Liver (tissue), 9 donors: Measurements from ENCODE around the gene TMEM63A. TPM values are rescaled to one million over a fixed set of nuclear protein-coding genes. Genes with fewer than 3 reads are reported as not detected.
A peak's percentile ranks its signal among the peaks of the same experiment; 100 is the strongest.

Source experiments
- DNase-seq: peaks from one replicate; pipeline ENCODE4 v3.0.0-alpha.2; 2017; ENCODE audit warnings: low spot score
- H3K27ac ChIP-seq, 2 donors: one replicate each; pipeline ENCODE4 v1.7.0; 2013; ENCODE audit warnings: inconsistent platforms in 2 of 2, low read length in 2 of 2, control low read depth in 1 of 2, low read depth in 1 of 2, mild to moderate bottlenecking in 1 of 2
- H3K27me3 ChIP-seq, 4 donors: one replicate each; pipeline versions ENCODE4 v1.6.1 to v1.7.0; 2013; ENCODE audit warnings: low read length in 3 of 4, inconsistent platforms in 1 of 4, mild to moderate bottlenecking in 1 of 4, moderate library complexity in 1 of 4; ENCODE audit not compliant: control insufficient read depth in 4 of 4, insufficient read depth in 4 of 4
- H3K36me3 ChIP-seq, 4 donors: one replicate each; pipeline versions ENCODE4 v1.6.1 to v1.7.0; 2013; ENCODE audit warnings: low read length in 3 of 4, mild to moderate bottlenecking in 3 of 4, low read depth in 1 of 4, moderate library complexity in 1 of 4; ENCODE audit not compliant: control insufficient read depth in 4 of 4, insufficient read depth in 3 of 4
- H3K4me1 ChIP-seq, 4 donors: one replicate each; pipeline versions ENCODE4 v1.6.1 to v1.7.0; 2013; ENCODE audit warnings: low read length in 3 of 4, mild to moderate bottlenecking in 3 of 4, moderate library complexity in 1 of 4; ENCODE audit not compliant: control insufficient read depth in 4 of 4, insufficient read depth in 4 of 4
- H3K4me3 ChIP-seq, 3 donors: one replicate each; pipeline versions ENCODE4 v1.6.1 to v1.7.0; 2013; ENCODE audit warnings: low read length in 3 of 3, control low read depth in 1 of 3, low read depth in 1 of 3, mild to moderate bottlenecking in 1 of 3
- H3K9ac ChIP-seq, 2 donors: one replicate each; pipeline ENCODE4 v1.7.0; 2013; ENCODE audit warnings: low read length in 2 of 2, mild to moderate bottlenecking in 2 of 2, moderate library complexity in 2 of 2, control low read depth in 1 of 2, low read depth in 1 of 2
- H3K9me3 ChIP-seq, 4 donors: one replicate each; pipeline versions ENCODE4 v1.6.1 to v1.7.0; 2013; ENCODE audit warnings: low read length in 3 of 4; ENCODE audit not compliant: control insufficient read depth in 4 of 4
- ATF3 ChIP-seq: IDR thresholded peaks from 2 replicates; pipeline ENCODE4 v1.6.1; 2016; ENCODE audit warnings: antibody characterized with exemption
- CTCF ChIP-seq: fragments of 150-350 bp; IDR thresholded peaks from 2 replicates; pipeline ENCODE4 v1.5.1; 2017; ENCODE audit warnings: improper control_type of control experiment, low read depth, low read length; ENCODE audit not compliant: missing input control
- EGR1 ChIP-seq, 2 donors: IDR thresholded peaks; 2 replicates each; pipeline ENCODE4 v1.6.1; 2016 to 2018; ENCODE audit warnings: antibody characterized with exemption in 2 of 2, low read depth in 2 of 2
- FOXA1 ChIP-seq: IDR thresholded peaks from 2 replicates; pipeline ENCODE4 v1.6.1; 2016; ENCODE audit warnings: antibody characterized with exemption
- FOXA2 ChIP-seq: IDR thresholded peaks from 2 replicates; pipeline ENCODE4 v1.6.1; 2016; ENCODE audit warnings: antibody characterized with exemption
- GABPA ChIP-seq, 2 donors: IDR thresholded peaks in 1 of 2; conservative IDR thresholded peaks in 1 of 2; 2 replicates each; pipeline ENCODE4 v1.6.1; 2016; ENCODE audit warnings: antibody characterized with exemption in 2 of 2, mild to moderate bottlenecking in 1 of 2, moderate library complexity in 1 of 2
- HNF4A ChIP-seq, 2 donors: conservative IDR thresholded peaks; 2 replicates each; pipeline ENCODE4 v1.6.1; 2016; ENCODE audit warnings: antibody characterized with exemption in 2 of 2, mild to moderate bottlenecking in 2 of 2
- HNF4G ChIP-seq: IDR thresholded peaks from 2 replicates; pipeline ENCODE4 v1.6.1; 2016; ENCODE audit warnings: antibody characterized with exemption
- JUND ChIP-seq, 2 donors: IDR thresholded peaks; 2 replicates each; pipeline ENCODE4 v1.6.1; 2016; ENCODE audit warnings: antibody characterized with exemption in 2 of 2
- MAX ChIP-seq: IDR thresholded peaks from 2 replicates; pipeline ENCODE4 v1.6.1; 2016; ENCODE audit warnings: antibody characterized with exemption
- NR2F2 ChIP-seq: IDR thresholded peaks from 2 replicates; pipeline ENCODE4 v1.6.1; 2016; ENCODE audit warnings: antibody characterized with exemption
- RAD21 ChIP-seq, 2 donors: IDR thresholded peaks; 2 replicates each; pipeline ENCODE4 v1.6.1; 2016; ENCODE audit warnings: antibody characterized with exemption in 2 of 2, mild to moderate bottlenecking in 2 of 2
- REST ChIP-seq: IDR thresholded peaks from 2 replicates; pipeline ENCODE4 v1.6.1; 2016; ENCODE audit warnings: antibody characterized with exemption, mild to moderate bottlenecking
- RXRA ChIP-seq, 2 donors: IDR thresholded peaks; 2 replicates each; pipeline ENCODE4 v1.6.1; 2017 to 2018; ENCODE audit warnings: antibody characterized with exemption in 2 of 2, mild to moderate bottlenecking in 1 of 2
- SP1 ChIP-seq: IDR thresholded peaks from 2 replicates; pipeline ENCODE4 v1.6.1; 2018; ENCODE audit warnings: antibody characterized with exemption, mild to moderate bottlenecking
- TAF1 ChIP-seq: conservative IDR thresholded peaks from 2 replicates; pipeline ENCODE4 v1.6.1; 2016; ENCODE audit warnings: antibody characterized with exemption, mild to moderate bottlenecking
- YY1 ChIP-seq: IDR thresholded peaks from 2 replicates; pipeline ENCODE4 v1.6.1; 2016; ENCODE audit warnings: antibody characterized with exemption, mild to moderate bottlenecking
- ZBTB33 ChIP-seq: IDR thresholded peaks from 2 replicates; pipeline ENCODE4 v1.6.1; 2016; ENCODE audit warnings: antibody characterized with exemption
- WGBS: extraction: QIAGEN DNeasy Blood & Tissue Kit; methylation state at CpG from one replicate; pipeline ENCODE4 v1.1.7; 2013; 5-methylcytosine and 5-hydroxymethylcytosine counted together
- polyA plus RNA-seq, 2 donors: library from polyadenylated mRNA; stranded (reverse) in 1 of 2; unstranded in 1 of 2; fragments of 200-250 nt in 1 of 2; fragments of >200 nt in 1 of 2; fragmentation: Nextera tagmentation in 1 of 2; extraction: Ambion mirVana in 1 of 2; gene quantifications; one replicate each; pipeline versions ENCODE4 v1.2.1 to v1.2.3, GENCODE V29; 2013 to 2015
- total RNA-seq, 2 donors: library from RNA; depleted of rRNA; stranded (reverse); fragments of >200 nt; gene quantifications; one replicate each; pipeline ENCODE4 v1.2.3, GENCODE V29; 2014
- donor health status: healthy.
- donor health status: healthy.
- donor health status: healthy.
- donor health status: healthy.
- donor health status: healthy.

The TMEM63A gene
- total and polyA plus RNA-seq, 4 donors: 9.6 to 54.0 (median 11.6) TPM

- no peaks in the 10 kb centered on the region for H3K27me3 ChIP-seq
- H3K36me3 ChIP-seq: no peaks in the 10 kb centered on the region
- peaks cover 21 to 46% (median 35%) of the 10 kb centered on the region in 4 donors for H3K4me1 ChIP-seq
- WGBS: 55% methylated on average over 14 of the region's 14 CpGs
- DNase-seq: no peak
- TF ChIP-seq SP1 (peak; percentile 28), HNF4G (no peak), YY1 (peak; percentile 76), TAF1 (no peak), RAD21 (IDR thresholded peaks at IDR 0.05) (no peak), HNF4A (conservative IDR thresholded peaks at IDR 0.05) (peak; percentile 36 to 73), CTCF (no peak), MAX (peak; percentile 27), ATF3 (no peak), RXRA (IDR thresholded peaks at IDR 0.05) (peak; percentile 56 to 83), REST (peak; percentile 53), NR2F2 (no peak), FOXA2 (peak; percentile 45), FOXA1 (peak; percentile 33), JUND (IDR thresholded peaks at IDR 0.05) (peak in 1 of 2 donors; percentile 50), GABPA (IDR thresholded peaks at IDR 0.05 in 1 of 2, conservative IDR thresholded peaks at IDR 0.05 in 1 of 2) (no peak), ZBTB33 (peak; percentile 37), EGR1 (IDR thresholded peaks at IDR 0.05; ENCODE audit: low read depth in 2 of 2) (no peak)
- no peak overlapping the region for H3K4me3 ChIP-seq
- H3K9me3 ChIP-seq: no peaks in the 10 kb centered on the region
- no peak overlapping the region for H3K9ac ChIP-seq
- peak overlapping the region; percentile 55 to 64 for H3K27ac ChIP-seq
Measured at GRCh38 chr1:225891229-225891972, 9.2 kb upstream of the TMEM63A start.
